GM21723 (cell line): ENCODE results near the gene SYNJ2.
A peak's percentile ranks its signal among the peaks of the same experiment; 100 is the strongest.

Source experiments
- ATAC-seq: cut with Tn5 transposase; IDR thresholded peaks from one replicate; pipeline ENCODE4 v1.9.1; 2021; ENCODE audit warnings: mild to moderate bottlenecking, moderate library complexity; ENCODE audit not compliant: unreplicated experiment

Gene SYNJ2

DNA sequence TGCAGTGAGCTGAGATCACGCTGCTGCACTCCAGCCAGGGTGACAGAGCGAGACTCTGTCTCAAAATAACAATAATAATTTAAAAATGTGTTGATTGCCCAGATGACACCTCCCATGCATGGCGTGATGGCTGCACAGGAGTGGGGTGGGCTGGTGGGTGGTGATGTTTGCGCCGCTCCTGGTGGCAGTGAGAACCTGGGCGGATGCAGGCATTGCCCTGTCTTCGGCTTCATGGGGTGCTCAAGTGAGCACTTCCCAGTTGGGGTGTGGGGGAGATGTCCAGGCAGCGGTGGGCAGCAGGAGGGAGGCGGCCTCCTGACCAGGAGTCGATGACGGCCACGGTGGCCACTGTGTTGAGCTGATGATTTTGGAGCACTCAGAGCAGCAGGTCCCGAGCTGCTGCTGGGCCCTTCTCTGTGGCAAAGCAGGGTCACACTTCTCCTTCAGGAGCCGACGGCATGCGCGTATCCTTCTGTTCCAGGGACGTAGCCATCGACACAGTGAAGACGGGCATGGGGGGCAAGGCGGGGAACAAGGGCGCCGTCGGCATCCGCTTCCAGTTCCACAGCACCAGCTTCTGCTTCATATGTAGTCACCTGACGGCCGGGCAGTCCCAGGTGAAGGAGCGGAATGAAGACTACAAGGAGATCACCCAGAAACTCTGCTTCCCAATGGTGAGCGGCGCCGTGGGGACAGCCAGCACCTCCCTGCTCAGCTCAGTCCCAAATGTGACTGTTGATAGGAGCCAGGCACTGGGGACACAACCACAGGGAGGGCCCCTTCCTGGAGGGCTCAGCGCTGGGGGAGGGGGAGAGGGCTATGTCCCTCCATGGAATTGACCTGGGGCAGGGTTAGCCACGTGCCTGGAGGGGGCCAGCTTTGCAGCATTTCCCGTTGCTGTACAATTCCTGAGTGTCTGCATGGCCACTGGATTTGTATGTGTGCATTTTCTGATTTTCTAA is 89.7 kb downstream of the SYNJ2 start:
- ATAC-seq: no peak

DNA sequence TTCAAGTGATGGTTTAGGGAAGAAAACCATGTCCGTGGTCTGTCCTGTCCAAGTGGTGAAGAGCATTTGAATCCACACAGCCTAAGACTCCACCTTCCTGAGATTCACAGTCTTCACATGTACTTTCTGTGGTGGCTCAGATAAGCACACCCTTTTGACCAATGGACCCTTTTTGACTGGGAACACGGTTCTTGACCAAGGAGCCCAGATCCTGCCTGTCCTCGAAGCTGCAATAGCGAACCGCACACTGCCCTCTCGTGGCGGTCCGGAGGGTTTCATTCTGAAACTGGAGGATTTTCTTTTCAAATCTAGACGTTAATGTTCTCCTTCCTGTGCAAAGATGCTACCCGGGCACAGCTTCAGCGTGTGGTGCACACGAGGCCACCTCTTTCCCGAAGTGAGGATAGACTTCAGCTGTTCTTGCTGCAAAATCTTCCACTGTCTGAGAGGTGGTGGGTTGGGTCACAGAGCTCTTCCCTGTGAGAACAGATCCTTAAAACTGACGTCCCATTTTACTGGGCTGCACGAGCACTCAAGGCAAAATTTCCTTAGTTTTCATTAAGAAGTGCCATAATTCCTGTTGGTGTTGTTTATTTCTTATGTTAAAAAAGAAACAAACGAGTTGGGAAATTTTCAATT is 90.5 kb downstream of the SYNJ2 start:
- peak; percentile 57 for ATAC-seq

DNA sequence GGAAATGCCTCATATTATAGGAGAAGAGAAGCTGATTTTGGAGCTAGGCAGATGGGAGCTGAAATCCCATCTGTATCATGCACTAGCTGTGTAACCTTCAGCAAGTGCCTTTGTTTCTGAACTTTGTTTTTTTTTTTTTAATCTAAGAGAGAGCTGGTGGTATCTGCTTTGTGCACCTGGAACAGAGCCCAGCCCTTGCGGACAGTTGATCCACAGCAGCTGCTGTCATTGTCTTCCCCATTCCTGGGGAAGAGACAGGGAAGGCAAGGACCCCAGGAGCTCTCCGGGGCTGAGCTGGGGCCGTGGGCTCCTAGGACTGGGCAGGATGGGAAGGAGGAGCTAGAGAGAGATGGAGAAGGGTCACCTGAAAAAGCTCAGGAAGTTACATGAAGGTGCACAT is 92.1 kb downstream of the SYNJ2 start:
- ATAC-seq: no peak

DNA sequence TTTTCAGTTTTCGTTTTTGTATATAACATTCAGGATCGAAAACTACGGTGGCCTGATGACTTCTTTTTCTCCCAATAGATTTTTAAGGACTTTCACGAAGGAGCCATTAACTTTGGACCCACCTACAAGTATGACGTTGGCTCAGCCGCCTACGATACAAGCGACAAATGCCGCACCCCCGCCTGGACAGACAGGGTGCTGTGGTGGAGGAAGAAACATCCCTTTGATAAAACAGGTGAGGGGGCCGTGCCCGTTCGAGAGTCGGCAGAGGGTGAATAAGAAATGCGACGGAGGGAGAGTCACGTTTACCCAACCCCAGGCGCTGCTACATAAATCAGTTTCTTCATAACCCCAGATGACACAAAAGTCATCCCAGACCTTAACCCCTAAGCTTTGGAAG is 94.9 kb downstream of the SYNJ2 start:
- ATAC-seq: no peak

DNA sequence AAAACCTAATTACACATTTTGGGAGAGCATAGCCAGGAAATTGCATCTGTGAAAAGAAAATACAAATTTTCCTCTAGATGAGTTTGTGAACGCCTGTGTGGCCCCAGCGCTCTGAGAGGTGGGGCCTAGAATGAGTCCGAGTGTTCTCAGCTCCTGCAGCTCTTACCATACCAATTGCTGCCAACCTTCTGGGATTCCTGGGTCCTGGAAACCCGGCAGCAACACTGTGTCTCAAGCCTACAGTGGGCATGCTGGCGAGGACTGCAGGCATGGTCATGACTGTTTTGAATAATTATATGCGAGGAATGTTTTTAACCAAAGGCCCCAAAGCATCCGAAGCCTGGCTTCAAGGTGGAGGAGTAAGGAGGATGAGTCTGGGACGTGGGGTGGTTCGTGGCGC is 96.0 kb downstream of the SYNJ2 start:
- ATAC-seq: no peak

DNA sequence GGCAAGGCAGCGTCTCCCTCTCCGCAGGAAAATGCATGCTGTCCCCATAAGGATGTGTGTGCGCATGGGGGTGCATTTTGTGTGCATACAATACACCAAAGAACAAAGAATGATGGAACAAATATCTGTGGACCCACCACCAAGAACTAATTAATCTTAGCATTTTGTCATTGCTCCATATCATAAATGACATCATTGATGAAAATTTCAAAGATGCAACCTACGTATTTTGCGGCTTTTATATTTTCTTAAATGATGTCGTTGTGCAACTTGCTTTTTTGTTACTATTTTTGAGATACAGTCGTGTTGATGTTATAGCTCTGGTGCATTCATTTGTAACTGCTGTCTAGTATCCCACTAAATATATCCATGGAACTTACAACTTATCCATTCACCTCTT is 96.7 kb downstream of the SYNJ2 start:
- ATAC-seq: no peak

DNA sequence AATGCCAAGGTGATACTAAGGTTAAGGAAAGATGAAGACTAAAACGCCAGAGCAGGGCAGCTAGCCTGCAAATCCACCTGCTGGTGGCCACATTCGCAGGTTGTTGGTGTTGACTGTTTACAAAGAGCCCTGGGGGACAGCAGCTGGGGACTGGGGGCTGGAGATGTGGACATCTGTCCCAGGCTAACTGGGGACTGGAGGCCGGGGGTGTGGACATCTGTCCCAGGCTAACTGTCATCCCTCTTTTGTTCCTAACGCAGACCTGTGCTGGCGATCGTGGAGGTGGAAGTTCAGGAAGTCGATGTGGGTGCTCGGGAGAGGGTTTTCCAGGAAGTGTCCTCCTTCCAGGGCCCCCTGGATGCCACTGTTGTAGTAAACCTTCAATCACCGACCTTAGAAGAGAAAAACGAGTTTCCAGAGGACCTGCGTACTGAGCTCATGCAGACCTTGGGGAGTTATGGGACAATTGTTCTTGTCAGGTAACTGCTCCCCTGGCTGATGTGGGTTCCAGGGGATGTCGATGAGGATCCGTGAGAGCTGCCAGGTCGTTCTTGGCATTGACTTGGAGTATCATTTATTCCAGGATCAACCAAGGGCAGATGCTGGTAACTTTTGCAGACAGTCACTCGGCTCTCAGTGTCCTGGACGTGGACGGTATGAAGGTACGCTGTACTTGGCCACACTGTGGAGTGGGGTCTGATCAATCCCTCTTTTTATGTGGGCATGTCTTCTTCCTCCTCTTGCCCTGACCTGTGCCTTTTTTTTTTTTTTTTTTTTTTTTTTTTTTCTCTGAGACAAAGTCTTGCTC is 99.4 kb downstream of the SYNJ2 start:
- ATAC-seq: no peak

DNA sequence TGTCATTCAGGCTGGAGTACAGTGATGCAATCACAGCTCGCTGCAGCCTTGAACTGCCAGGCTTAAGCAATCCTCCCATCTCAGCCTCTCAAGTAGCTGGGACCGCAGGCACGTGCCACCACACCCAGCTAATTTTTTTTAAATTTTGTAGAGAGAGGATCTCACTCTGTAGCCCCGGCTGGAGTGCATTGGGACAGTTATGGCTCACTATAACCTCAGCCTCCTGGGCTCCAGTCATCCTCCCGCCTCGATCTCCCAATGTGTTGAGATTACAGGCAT is 99.9 kb downstream of the SYNJ2 start:
- ATAC-seq: no peak

DNA sequence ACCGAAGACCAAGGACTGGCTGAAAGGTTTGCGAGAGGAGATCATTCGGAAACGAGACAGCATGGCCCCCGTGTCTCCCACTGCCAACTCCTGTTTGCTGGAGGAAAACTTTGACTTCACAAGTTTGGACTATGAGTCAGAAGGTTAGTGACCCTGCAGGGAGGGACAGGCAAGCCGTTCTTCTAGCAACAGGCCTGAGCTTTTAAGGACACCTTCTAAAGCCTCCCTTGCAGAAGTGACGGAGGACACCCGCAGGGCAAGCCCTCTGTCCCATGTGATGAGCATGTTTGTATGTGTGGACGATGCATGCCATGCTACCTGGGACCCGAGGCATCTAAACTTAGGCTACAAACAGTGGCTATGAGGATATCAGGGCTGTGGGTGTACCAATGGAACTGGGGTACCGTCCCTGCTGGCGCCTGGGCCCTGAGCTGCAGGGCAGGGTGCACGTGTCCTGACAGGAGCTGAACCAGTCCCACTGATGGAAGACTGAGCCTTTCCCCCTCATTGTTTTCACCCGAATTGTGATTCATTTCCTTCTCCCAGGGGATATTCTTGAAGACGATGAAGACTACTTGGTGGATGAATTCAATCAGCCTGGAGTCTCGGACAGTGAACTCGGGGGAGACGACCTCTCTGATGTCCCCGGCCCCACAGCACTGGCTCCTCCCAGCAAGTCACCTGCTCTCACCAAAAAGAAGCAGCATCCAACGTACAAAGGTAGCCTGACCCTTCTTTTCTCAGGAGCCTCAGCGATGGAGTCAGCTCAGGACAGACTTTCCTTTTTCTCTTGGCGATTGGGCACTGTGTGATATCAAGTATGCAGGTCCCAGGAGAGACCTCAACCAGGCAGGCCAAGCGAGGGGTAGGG is 102.0 kb downstream of the SYNJ2 start:
- ATAC-seq: no peak

DNA sequence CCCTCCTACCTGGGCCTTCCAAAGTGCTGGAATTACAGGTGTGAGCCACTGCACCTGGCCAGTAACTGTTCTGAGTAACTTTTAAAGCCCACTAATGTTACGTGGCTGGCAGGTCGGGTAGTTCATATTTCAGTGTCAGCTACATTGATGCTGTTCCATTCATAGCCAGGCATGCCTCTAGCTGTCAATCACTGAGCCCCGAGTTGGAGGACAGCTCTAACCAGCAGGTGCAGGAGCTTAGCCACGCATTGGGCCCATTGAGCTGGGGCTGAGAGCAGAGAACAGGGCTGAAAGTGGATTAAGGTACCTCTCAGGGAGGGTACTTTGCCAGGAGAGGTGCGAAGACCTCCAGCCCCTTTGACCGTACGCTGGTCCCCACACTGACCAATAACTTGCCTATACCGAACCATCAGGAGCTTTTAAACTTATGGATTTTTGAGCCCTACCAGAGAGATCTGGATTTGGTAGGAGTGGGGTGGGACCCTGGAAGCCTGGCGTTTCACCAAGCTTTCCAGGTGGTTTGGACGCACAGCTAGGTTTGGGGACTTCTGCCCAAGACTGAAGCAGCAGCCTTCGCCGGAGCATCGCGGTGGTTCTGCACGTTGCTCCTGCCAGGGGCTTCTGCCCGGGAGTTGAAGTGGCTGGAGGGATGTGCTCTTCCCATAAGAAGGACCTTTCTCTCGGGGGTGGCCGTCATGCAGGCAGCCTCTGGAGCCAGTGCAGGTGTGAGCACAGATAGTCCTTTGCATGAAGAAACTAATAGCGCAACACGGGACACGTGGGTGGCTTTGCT is 103.8 kb downstream of the SYNJ2 start:
- ATAC-seq: no peak

DNA sequence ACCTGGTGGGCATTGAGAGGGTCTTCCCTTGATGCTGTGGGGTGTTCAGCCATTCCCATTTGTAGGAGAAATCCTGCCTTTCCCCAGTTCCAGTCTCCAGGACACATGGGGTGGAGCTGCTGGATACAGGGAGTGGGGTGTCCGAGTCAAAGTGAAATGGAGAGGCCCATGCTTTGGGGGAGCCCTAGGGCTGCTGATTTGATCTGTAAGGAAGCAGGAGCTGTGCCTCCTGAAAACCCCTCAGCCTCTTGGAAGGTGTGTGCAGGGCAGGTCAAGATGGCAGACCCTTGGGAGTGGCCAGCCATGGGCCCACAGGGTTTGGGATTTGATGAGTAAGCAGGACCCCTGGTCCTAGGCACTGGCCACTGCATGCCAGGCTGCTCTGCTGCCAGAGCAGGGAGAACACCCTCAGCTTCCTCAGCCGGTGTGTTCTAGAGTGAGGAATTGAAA is 104.4 kb downstream of the SYNJ2 start:
- no peak for ATAC-seq

DNA sequence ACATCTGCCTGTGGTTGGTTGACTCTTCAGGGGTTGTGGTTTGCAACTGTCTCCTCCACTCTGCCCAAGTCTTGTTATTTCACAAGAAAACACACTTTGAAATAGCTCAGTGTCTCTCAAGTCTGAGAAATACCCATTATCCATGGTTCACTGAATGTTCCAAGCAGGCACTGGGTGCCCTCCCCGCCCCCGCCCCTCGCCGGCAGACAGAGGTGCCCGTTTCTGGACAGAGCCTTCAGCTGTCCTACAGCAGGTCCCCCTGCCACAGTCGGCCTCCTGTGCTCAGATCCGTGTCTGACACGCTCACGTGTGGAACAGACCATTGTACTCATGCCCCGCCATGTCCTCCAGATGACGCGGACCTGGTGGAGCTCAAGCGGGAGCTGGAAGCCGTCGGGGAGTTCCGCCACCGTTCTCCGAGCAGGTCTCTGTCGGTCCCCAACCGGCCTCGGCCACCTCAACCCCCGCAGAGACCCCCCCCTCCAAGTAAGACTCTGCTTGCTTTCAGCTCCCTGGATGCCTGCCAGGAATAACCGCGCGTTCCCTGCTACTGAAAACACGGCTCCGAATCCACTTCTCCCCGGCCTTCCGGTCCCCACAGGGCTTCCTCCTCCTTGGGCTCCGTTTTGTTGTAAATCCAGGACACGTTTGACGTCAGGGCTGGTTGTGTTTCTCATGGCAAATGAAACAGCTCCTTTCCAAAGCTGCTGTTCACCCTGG is 105.0 kb downstream of the SYNJ2 start:
- no peak for ATAC-seq

DNA sequence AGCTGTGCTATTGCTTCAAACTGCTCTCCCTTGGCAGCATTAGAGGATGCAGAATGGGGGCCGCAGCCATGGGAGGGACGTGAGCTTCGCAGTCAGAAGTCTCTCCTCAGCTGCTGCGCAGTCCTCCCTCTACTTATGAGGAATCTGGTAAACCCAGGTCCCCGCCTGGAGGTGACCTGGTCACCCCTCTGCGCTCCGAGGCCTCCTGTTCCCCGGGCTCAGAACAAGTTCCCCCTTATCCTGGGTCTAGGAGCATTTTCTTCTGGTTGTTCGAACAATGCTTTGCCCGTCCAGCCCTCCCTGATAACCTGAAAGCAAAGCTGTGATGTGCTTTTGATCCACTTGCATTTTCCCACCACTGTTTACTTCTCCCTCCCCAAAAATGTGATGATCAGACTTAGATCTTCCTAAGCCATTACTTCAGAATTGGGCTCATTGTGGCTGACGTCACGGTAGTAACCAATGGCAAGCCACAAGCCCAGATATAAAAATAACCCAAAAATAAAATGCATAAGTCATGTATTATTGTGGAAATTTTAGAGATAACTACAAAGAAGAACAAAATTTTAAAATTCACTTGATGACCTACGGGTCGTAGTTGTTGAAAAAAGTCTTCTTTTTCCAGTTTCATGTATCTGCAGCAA is 105.7 kb downstream of the SYNJ2 start:
- no peak for ATAC-seq

DNA sequence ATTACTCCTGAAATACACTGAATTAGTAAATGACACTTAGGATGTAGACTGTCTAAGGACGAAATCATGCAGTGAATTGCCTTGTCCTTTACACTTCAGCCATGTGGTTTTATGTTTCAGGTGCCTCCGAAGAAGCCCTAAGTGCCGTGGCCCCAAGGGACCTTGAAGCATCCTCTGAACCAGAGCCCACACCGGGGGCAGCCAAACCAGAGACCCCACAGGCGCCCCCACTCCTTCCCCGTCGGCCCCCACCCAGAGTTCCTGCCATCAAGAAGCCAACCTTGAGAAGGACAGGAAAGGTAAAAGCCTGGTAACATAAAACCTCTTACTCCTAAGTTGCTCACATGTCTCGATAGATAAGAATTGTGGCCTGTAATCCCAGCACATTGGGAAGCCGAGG is 111.1 kb downstream of the SYNJ2 start:
- ATAC-seq: no peak

DNA sequence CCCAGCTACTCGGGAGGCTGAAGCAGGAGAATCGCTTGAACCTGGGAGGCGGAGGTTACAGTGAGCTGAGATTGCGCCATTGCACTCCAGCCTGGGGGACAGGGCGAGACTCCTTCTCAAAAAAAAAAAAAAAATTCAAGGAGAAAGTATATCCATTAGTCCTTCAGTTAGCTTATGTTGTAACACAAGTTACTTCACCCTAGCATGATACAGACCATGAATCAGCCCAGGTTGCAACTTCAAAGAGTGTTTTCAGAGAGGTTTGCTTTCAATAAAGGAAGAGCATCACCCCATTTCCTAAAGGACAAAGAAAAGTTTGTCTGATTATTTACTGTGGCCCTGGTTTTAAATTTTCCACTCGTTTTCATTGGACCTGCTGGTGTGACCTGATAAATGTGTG is 113.4 kb downstream of the SYNJ2 start:
- ATAC-seq: no peak

DNA sequence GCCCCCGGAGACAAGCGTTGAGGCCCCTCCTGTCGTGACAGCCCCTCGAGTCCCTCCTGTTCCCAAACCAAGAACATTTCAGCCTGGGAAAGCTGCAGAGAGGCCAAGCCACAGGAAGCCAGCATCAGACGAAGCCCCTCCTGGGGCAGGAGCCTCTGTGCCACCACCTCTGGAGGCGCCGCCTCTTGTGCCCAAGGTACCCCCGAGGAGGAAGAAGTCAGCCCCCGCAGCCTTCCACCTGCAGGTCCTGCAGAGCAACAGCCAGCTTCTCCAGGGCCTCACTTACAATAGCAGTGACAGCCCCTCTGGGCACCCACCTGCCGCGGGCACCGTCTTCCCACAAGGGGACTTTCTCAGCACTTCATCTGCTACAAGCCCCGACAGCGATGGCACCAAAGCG is 114.0 kb downstream of the SYNJ2 start:
- ATAC-seq: no peak

DNA sequence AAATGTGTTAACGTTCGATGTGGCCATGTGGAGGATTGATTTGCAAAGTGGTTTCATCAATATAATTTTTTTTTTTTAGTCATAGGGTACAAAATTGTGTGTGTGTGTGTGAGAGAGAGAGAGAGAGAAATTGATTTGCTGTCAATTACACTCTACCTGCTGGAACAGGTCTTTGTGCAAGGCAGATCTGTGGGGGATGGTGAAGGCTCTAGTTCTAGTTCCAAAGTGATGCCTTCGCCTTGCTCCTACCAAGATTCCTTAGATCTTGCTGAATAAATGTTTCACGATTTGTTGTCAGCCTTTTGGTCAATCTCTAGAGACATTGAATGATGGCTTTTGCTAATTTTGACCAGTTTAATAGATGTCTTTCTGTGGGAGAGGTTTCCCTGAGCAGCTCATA is 121.6 kb downstream of the SYNJ2 start:
- ATAC-seq: no peak

DNA sequence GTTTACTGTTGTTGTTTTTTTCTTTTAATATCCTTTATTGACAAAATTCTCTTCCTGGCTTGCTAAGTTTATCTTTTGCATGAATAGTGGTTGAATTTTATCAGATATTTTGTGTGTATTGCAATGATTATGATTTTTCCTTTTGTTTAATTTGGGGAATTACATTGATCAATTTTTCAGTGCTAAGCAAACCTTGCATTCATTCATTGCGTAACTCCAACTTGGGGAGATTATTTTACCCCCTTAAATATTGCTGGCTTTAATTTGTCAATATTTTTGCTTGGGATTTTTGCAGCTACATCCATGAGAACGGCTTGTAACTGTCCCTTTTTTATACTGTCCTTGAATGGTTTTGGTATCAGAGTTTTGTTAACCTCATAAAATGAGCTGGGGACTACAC is 123.0 kb downstream of the SYNJ2 start:
- ATAC-seq: no peak

DNA sequence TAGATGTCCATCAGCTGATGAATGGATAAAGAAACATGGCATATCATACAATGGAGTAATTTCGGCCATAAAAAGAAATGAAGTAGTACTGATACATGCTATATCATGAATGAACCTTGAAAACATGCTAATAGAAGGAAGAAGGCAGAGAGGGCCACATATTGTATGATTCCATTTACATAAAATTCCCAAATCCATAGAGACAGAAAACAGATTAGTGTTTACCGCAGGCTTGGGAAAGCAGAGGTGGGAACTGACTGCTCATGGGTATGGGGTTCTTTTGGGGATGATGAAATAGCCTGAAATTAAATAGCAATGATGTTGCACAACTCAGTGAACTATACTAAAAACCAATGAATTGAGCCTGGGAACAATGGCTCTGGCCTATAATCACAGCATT is 128.1 kb downstream of the SYNJ2 start:
- ATAC-seq: no peak
